Activated T-helper 1 cell treated with Interleukin-2 at 50 U/mL for 16 hours (primary cell): ENCODE data around the gene MBD3L4.
"Not testable (repeated sequence)": the region's sequence is repeated elsewhere in the genome, so short reads cannot be mapped to it uniquely, and the experiment has no call there.

Experiments
- DNase-seq: peaks from one replicate; pipeline ENCODE4 v3.0.0-alpha.2; 2020; ENCODE audit warnings: low read depth

The MBD3L4 gene

GRCh38 chr19:7040079-7040478, at the start of gene MBD3L4:
Gene MBD3L4, minus strand, starts transcription at chr19:7040179. Its CDS starts 35 bp downstream, at chr19:7040144.
- not testable (repeated sequence) for DNase-seq

DNA sequence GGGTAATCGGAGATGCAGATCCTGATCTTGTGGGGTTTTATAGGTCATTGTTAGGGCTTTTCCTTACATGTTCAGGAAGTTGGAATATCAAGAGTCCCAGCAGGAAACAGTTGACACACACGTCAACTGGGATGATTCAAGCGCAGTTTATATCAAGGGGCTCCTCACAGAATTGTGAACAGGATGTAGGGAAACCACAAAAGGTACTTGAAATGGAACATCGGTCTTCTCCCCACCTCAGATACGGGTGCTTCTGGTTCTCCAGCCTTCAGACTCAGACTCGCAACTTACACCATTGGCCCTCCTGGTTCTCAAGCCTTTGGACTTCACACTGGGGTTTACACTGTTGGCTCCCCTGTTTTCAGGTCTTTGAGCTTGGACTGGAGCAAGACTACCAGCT, 49.0 kb upstream of the MBD3L4 start:
- DNase-seq: no peak

DNA sequence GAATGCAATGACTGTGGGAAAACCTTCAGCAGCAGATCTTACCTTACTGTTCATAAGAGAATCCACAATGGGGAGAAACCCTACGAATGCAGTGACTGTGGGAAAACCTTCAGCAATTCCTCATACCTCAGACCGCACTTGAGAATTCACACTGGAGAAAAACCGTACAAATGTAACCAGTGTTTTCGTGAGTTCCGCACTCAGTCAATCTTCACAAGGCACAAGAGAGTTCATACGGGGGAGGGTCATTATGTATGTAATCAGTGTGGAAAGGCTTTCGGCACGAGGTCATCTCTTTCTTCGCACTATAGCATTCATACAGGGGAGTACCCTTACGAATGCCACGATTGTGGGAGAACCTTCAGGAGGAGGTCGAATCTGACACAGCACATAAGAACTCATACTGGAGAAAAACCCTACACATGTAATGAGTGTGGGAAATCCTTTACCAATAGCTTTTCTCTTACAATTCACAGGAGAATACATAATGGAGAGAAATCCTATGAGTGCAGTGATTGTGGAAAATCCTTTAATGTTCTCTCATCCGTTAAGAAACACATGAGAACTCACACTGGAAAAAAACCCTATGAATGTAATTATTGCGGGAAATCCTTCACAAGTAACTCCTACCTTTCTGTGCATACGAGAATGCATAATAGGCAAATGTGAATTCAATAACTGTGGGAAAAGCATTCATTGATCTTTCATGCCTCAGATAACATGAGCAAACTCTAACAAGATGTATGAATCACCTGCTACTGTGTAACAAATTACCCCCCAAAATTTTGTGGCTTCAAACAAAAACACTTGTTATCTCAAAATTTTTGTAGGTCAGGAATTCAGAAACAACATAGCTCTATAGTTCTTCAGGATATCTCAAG, 43.3 kb upstream of the MBD3L4 start:
- DNase-seq: no peak

DNA sequence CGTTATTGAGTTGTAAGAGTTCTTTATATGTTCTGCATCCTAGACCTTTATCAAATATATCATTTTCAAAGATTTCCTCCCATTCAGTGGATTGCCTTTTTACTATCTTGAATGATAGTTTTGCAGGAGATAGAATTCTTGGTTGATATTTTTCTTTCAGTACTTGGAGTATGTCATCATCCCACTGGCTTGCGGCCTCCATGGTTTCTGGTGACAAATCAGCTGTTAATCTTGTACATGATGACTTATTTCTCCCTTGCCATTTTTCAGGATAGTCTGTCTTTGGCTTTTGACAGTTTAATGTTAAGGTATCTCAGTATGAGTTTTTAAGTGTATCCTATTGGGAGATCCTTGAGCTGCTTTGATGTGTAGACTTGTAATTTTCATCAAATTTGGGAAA, 38.0 kb upstream of the MBD3L4 start:
- no peak for DNase-seq

DNA sequence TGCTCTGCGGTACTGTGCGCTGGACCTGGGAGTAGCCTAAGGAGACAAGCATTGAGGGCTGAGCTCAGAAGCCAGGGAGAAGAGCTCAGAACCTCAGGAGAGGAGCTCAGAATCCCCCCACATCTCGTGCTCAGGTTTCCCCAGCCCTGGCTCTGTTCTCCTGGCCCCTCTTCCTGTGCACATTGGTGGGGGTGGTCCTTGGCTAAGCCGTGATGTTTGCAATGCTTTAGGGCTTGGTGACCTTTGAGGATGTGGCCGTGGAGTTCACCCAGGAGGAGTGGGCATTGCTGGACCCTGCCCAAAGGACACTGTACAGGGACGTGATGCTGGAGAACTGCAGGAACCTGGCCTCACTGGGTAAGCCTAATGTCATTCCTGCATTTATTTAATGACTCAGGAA, 36.2 kb upstream of the MBD3L4 start:
- DNase-seq: no peak

GRCh38 chr19:7074705-7075282, 34.8 kb upstream of the MBD3L4 start:
- no peak for DNase-seq

GRCh38 chr19:7072541-7072940, 32.6 kb upstream of the MBD3L4 start:
- no peak for DNase-seq

GRCh38 chr19:7069904-7070226, 29.9 kb upstream of the MBD3L4 start:
- no peak for DNase-seq

- peak; percentile 97 for DNase-seq
Observed at GRCh38 chr19:7069042-7069903, 29.3 kb upstream of the MBD3L4 start, which contains the start of gene ZNF557. Gene ZNF557, plus strand, starts transcription at chr19:7069703. Its CDS starts 5,372 bp downstream, at chr19:7075075.

DNA sequence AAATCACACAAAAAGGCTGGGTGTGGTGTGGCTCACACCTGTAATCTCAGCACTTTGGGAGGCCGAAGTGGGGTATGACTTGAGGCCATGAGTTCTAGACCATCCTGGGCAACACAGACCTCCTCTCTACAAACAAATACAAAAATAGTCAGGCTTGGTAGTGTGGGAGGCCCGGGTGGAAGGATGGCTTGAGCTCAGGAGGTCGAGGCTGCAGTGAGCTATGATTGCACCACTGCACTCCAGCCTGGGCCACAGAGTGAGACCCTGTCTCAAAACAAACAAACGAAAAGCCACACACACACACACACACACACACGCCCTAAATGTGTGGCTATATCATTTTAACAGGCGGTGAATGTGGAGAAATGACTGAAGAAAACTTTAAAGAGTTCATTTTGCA, 28.6 kb upstream of the MBD3L4 start:
- no peak for DNase-seq

GRCh38 chr19:7067716-7068115, 27.7 kb upstream of the MBD3L4 start:
- no peak for DNase-seq

GRCh38 chr19:7067122-7067521, 27.1 kb upstream of the MBD3L4 start:
- not testable (repeated sequence) for DNase-seq

DNA sequence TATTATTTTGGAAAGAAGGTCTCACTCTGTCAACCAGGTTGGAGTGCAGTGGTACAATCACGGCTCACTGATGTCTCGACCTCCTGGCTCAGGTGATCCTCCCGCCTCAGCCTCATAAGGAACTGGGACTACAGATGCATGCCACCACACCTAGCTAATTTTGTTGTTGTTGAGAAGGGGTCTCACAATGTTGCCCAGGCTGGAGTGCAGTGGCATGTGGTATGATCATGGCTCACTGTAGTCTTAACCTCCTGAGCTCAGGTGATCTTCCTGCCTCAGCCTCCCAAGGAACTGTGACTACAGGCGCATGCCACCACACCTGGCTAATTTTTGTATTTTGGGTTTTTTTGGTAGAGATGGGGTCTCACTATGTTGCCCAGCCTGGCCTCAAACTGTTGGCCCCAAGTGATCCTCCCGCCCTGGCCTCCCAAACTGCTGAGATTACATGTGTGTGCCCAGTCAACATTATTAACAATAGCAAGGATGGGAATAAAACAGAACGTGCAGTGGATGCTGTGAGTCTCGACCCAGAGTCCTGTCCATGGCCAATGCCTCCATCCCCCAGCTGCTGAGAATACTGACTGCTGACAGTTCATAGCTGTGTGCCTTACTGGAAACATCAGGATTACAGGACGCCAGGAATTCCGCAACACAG, 23.9 kb upstream of the MBD3L4 start:
- no peak for DNase-seq

- DNase-seq: no peak
Observed at GRCh38 chr19:7063339-7063738, 23.4 kb upstream of the MBD3L4 start.

DNA sequence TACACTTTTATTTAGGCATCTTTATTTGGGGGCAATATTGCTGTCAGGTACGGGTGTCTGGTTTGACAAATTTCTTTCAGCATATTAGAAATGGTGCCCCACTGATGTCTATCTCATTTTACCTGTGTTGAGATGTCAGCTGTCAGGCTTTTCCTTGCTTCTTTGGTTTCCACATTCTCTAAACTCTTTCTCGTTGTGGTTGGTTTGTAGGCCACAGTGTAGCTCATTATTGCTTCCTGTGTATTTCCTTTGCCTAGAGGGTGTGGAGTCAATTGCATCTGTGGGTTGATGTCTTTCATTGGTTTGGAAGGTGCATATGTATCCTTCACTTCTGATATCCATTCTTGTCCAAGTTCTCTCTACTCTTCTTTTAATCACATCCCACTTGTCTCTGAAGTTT, 20.0 kb upstream of the MBD3L4 start:
- not testable (repeated sequence) for DNase-seq

DNA sequence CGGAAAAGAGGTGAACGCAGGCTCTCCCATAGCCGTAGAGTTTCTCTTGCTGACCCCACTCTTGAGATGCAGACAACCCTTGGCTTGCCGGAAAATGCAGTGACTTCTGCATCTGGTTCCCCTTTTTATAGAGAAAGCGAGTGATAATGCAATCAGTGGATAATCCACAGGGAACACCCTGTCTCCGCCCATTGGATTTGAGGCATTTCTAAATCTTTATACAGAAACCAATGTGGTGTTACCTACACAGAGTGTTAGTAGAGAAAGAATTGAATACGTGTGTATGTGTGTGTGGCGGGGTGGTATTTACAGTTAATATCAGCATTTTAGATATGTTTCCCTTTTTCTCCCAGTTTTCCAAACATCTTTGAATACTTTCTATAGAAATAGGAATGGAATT, 18.6 kb upstream of the MBD3L4 start, which contains the start of gene MBD3L3:
TSS of gene MBD3L3 (minus strand) at position 101 of the 400 bp plus-strand sequence. CDS start at position 30, 71 bp downstream.
- DNase-seq: not testable (repeated sequence)

GRCh38 chr19:7056371-7056770, 16.4 kb upstream of the MBD3L4 start:
- not testable (repeated sequence) for DNase-seq

GRCh38 chr19:7055679-7056078, 15.7 kb upstream of the MBD3L4 start:
- DNase-seq: not testable (repeated sequence)

DNA sequence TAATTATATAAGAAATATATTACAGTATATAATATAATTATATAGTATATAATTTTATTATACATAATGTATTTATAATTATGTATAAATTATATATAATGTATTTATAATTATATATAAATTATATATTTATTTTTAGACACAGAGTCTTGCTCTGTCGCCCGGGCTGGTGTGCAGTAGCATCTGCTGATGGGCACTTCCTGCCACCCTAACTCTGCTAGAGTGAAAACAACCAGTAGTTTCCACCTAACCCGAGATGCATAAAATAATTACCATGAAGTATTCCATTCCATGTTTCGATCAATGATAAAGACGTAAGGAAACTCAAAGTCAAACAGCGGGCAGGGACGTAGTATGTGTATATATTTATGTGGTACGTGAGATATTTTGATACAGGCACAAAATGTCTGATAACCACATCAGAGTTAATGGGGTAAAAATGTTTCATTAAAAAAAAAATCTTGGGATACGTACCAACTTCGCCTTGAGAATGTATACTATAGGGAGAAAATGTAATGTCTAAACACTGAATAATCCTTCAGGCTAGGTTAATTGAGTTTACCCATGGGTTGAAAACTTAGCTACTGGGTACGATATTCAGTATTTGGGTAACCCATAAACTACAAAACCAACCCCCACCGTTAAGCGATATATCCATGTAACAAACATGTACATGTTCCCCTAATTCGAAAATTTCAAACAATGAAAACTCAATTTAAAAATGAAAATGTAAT, 14.8 kb upstream of the MBD3L4 start:
- DNase-seq: not testable (repeated sequence)

DNA sequence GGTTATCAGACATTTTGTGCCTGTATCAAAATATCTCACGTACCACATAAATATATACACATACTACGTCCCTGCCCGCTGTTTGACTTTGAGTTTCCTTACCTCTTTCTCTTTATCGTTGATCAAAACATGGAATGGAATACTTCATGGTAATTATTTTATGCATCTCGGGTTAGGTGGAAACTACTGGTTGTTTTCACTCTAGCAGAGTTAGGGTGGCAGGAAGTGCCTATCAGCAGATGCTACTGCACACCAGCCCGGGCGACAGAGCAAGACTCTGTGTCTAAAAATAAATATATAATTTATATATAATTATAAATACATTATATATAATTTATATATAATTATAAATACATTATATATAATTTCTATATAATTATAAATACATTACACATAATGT, 12.9 kb upstream of the MBD3L4 start:
- not testable (repeated sequence) for DNase-seq

DNA sequence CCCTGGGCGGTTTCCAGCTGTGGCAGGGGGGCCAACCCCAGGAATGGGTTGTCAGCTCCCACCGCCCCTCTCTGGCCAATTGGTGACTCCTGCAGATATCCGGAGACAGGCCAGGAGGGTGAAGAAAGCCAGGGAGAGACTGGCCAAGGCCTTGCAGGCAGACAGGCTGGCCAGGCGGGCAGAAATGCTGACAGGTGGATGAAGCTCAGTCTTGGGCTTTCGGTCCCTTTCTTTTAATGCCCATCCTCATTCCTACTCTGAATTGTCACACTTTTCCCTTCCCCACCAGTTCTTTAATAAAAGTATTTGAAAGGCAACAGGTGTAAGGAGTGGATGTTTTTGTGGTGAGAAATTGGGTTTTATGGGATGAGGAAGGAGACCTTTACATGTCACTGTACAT, 11.4 kb upstream of the MBD3L4 start:
- not testable (repeated sequence) for DNase-seq
